Measurements from ENCODE around the gene TNFSF10. TPM values are rescaled to one million over a fixed set of nuclear protein-coding genes. Genes with fewer than 3 reads are reported as not detected.

Gene TNFSF10
- polyA plus RNA-seq, 2 of the 4 experiments (the other 2 are of a cell fraction) = 0.48 to 0.92 TPM

DNA sequence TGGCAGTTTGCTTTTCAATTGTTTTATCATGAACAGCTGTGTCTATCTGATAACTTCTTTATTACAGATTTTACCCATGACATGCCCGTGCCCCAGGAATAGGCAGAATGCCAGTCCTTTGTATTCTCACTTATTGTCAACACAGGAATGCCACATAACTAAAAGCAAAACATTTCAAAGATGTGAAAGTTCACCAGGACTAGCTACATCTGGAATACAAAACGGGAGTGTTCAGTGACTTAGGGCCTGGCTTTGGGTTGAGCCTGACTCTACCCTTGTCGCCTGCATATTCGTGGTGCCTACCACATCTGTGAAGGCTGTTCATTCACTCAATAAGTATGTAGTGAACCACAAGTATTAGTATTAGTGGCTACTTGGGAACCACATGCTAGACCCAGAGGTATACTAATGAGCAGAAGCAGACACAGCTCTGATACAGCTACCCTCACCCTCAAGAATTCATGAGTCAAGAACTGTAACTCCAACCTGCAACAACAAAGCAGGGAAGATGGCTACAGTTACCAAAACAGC lies 2.9 kb downstream of the TNFSF10 start:
- H3K4me1 ChIP-seq = peaks cover 14% of the 10 kb centered on the region
- H3K4me3 ChIP-seq = no peak overlapping the region
- DNase-seq (ENCODE audit: low read depth in 1 of 2, low spot score in 1 of 2) (no peak), FAIRE-seq (no peak), ATAC-seq (no peak)
- H3K4me2 ChIP-seq = no peak overlapping the region
- POLR2A ChIA-PET = no interaction called here
- no peaks in the 10 kb centered on the region for H3K9me3 ChIP-seq
- H3K27ac ChIP-seq = no peak overlapping the region
- CTCF ChIA-PET = interaction anchor here (0.8 to 1.4 kb wide), 2 partner anchors 31 to 75 kb away, joined by 3 read pairs; no protein-coding TSS in a partner anchor
- TF ChIP-seq CEBPB (IDR thresholded peaks at IDR 0.05) (no peak), RCOR1 (IDR thresholded peaks at IDR 0.05; ENCODE audit: low read depth, low read length) (no peak), BCL3 (IDR thresholded peaks at IDR 0.05) (no peak), NFE2L2 (conservative IDR thresholded peaks at IDR 0.05; ENCODE audit: low read length) (no peak)
- TF ChIP-seq, protein P1, sequence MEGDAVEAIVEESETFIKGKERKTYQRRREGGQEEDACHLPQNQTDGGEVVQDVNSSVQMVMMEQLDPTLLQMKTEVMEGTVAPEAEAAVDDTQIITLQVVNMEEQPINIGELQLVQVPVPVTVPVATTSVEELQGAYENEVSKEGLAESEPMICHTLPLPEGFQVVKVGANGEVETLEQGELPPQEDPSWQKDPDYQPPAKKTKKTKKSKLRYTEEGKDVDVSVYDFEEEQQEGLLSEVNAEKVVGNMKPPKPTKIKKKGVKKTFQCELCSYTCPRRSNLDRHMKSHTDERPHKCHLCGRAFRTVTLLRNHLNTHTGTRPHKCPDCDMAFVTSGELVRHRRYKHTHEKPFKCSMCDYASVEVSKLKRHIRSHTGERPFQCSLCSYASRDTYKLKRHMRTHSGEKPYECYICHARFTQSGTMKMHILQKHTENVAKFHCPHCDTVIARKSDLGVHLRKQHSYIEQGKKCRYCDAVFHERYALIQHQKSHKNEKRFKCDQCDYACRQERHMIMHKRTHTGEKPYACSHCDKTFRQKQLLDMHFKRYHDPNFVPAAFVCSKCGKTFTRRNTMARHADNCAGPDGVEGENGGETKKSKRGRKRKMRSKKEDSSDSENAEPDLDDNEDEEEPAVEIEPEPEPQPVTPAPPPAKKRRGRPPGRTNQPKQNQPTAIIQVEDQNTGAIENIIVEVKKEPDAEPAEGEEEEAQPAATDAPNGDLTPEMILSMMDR (IDR thresholded peaks at IDR 0.05) = no peak
- 45% methylated on average over 4 of the region's 4 CpGs for WGBS (ENCODE audit: missing lambda C conversion rate)

DNA sequence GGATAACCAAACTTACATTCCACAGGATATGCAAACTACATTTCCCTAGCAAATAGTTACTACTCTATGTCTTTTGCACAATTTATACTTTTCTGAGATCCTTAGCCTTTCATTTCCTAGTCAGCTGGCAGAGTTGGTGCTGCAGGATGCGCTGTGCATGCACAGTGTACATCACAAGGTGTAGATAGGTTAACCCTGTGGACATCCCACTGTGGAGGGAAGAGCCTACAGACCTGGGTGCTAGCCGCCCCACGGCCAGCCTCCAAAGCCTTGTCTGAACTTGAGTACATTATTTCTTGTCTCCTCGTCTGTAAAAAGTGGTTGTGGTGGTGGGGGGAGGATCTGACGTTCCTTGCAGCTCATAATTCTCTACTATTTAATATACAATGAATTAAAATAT lies 3.5 kb downstream of the TNFSF10 start:
- no peak for FAIRE-seq
- no peak overlapping the region for H3K27ac ChIP-seq

More for the DNA sequence above, 3.5 kb downstream of the TNFSF10 start:
- DNase-seq (ENCODE audit: low read depth in 1 of 2, low spot score in 1 of 2) (no peak), ATAC-seq (no peak)
- Histone ChIP-seq H3K4me3 (no peak overlapping the region), H3K9me3 (no peaks in the 10 kb centered on the region), H3K4me1 (peaks cover 14% of the 10 kb centered on the region), H3K4me2 (no peak overlapping the region)
- POLR2A ChIA-PET = no interaction called here
- TF ChIP-seq, protein P1 (IDR thresholded peaks at IDR 0.05) = no peak
- no peak for TF ChIP-seq TFCP2L1 (CRISPR knock-in tag; IDR thresholded peaks at IDR 0.05)
- TF ChIP-seq, protein P2, sequence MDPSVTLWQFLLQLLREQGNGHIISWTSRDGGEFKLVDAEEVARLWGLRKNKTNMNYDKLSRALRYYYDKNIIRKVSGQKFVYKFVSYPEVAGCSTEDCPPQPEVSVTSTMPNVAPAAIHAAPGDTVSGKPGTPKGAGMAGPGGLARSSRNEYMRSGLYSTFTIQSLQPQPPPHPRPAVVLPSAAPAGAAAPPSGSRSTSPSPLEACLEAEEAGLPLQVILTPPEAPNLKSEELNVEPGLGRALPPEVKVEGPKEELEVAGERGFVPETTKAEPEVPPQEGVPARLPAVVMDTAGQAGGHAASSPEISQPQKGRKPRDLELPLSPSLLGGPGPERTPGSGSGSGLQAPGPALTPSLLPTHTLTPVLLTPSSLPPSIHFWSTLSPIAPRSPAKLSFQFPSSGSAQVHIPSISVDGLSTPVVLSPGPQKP (IDR thresholded peaks at IDR 0.05; ENCODE audit: low read depth, low read length) = no peak
- TF ChIP-seq CEBPB (IDR thresholded peaks at IDR 0.05) = no peak
- TF ChIP-seq HMGXB4 (CRISPR knock-in tag; IDR thresholded peaks at IDR 0.05; ENCODE audit: borderline replicate concordance) = no peak
- no peak for TF ChIP-seq MAFK (IDR thresholded peaks at IDR 0.05; ENCODE audit: partially characterized antibody)
- TF ChIP-seq SMC3 (IDR thresholded peaks at IDR 0.05) = no peak
- TF ChIP-seq ESRRA (IDR thresholded peaks at IDR 0.05; ENCODE audit: borderline replicate concordance, low read length) = no peak
- TF ChIP-seq ATOH8 (CRISPR knock-in tag; IDR thresholded peaks at IDR 0.05; ENCODE audit: low read depth) = no peak
- TF ChIP-seq HOXB13 (CRISPR knock-in tag; IDR thresholded peaks at IDR 0.05; ENCODE audit: low read depth) = no peak
- no peak for TF ChIP-seq CHD2 (IDR thresholded peaks at IDR 0.05; ENCODE audit: low read length, partially characterized antibody)
- TF ChIP-seq MYC (IDR thresholded peaks at IDR 0.05; ENCODE audit: borderline replicate concordance, low read length) = no peak
- no peak for TF ChIP-seq KDM5A (IDR thresholded peaks at IDR 0.05)
- TF ChIP-seq RARB (CRISPR knock-in tag; IDR thresholded peaks at IDR 0.05) = no peak
- TF ChIP-seq SREBF2 (IDR thresholded peaks at IDR 0.05) = no peak
- no peak for TF ChIP-seq ZC3H11A (IDR thresholded peaks at IDR 0.05)
- no peak for TF ChIP-seq JUNB (IDR thresholded peaks at IDR 0.05)
- no peak for TF ChIP-seq ZFP36 (IDR thresholded peaks at IDR 0.05; ENCODE audit: borderline replicate concordance, partially characterized antibody)
- CTCF ChIA-PET = interaction anchor here (1.4 kb wide), 1 partner anchor 30 kb away, joined by 3 read pairs; no protein-coding TSS in a partner anchor
- WGBS (ENCODE audit: missing lambda C conversion rate) = 73% methylated on average over 5 of the region's 5 CpGs

Data from A549 (cell line).